H1 (cell line): ENCODE data around the gene MYH11. TPM values are rescaled to one million over a fixed set of nuclear protein-coding genes. Genes with fewer than 3 reads are reported as not detected.
A peak's percentile ranks its signal among the peaks of the same experiment; 100 is the strongest.

Experiments
- BCL11A ChIP-seq, 2 experiments: IDR thresholded peaks; one replicate each; pipeline ENCODE4 v1.6.1; 2011; ENCODE audit warnings: low read depth in 2 of 2, low read length in 2 of 2, mild to moderate bottlenecking in 2 of 2
- CBX5 ChIP-seq: fragments of 300-800, 300-1000 bp; sonication (generic); IDR thresholded peaks from 2 replicates; pipeline ENCODE4 v1.7.1; 2016; ENCODE audit warnings: antibody characterized with exemption, low read length, low read depth
- CEBPB ChIP-seq: IDR thresholded peaks from 2 replicates; pipeline ENCODE4 v1.6.1; 2012; ENCODE audit warnings: low read depth, low read length
- CHD2 ChIP-seq: IDR thresholded peaks from 2 replicates; pipeline ENCODE4 v1.6.1; 2012; ENCODE audit warnings: low read length, improper control_type of control experiment
- CREB1 ChIP-seq: IDR thresholded peaks from 2 replicates; pipeline ENCODE4 v1.6.1; 2012; ENCODE audit warnings: inconsistent platforms
- EZH2 ChIP-seq: fragments of 200-600 bp; sonication (generic); IDR thresholded peaks from 2 replicates; pipeline ENCODE4 v1.7.1; 2012; ENCODE audit warnings: low read depth, mild to moderate bottlenecking, moderate library complexity, low read length, inconsistent platforms; ENCODE audit not compliant: severe bottlenecking
- GABPA ChIP-seq: IDR thresholded peaks from 2 replicates; pipeline ENCODE4 v1.6.1; 2011; ENCODE audit warnings: mild to moderate bottlenecking, low read length, moderate library complexity, borderline replicate concordance; ENCODE audit not compliant: insufficient read depth
- GTF2F1 ChIP-seq: IDR thresholded peaks from 2 replicates; pipeline ENCODE4 v1.6.1; 2012; ENCODE audit warnings: low read depth, low read length, improper control_type of control experiment, borderline replicate concordance
- JUND ChIP-seq: IDR thresholded peaks from 2 replicates; pipeline ENCODE4 v1.6.1; 2011; ENCODE audit warnings: mild to moderate bottlenecking, improper control_type of control experiment, low read length
- KDM1A ChIP-seq: fragments of 200-600, 300-600 bp; sonication (generic); IDR thresholded peaks from 2 replicates; pipeline ENCODE4 v1.7.1; 2016; ENCODE audit warnings: mild to moderate bottlenecking, low read length, borderline replicate concordance
- PHF8 ChIP-seq: fragments of 200-600 bp; sonication (generic); conservative IDR thresholded peaks from 2 replicates; pipeline ENCODE4 v1.7.1; 2012; ENCODE audit warnings: low read depth, mild to moderate bottlenecking, inconsistent platforms, low read length, moderate library complexity
- RAD21 ChIP-seq, 2 experiments: IDR thresholded peaks in 1 of 2; conservative IDR thresholded peaks in 1 of 2; 2 replicates each; pipeline ENCODE4 v1.6.1; 2011; ENCODE audit warnings: low read depth in 2 of 2, low read length in 2 of 2, improper control_type of control experiment in 1 of 2, inconsistent platforms in 1 of 2, mild to moderate bottlenecking in 1 of 2, moderate library complexity in 1 of 2
- RNF2 ChIP-seq: fragments of 200-900, 300-1000 bp; sonication (generic); IDR thresholded peaks from 2 replicates; pipeline ENCODE4 v1.7.1; 2016; ENCODE audit warnings: borderline replicate concordance, low read depth, mild to moderate bottlenecking, antibody characterized with exemption, low read length; ENCODE audit not compliant: poor library complexity, severe bottlenecking; ENCODE audit errors: missing control alignments
- SIX5 ChIP-seq: IDR thresholded peaks from 2 replicates; pipeline ENCODE4 v1.6.1; 2011; ENCODE audit warnings: mild to moderate bottlenecking, low read depth, low read length
- SP2 ChIP-seq: IDR thresholded peaks from 2 replicates; pipeline ENCODE4 v1.6.1; 2012; ENCODE audit warnings: mild to moderate bottlenecking, low read length, inconsistent platforms
- SP4 ChIP-seq: IDR thresholded peaks from 2 replicates; pipeline ENCODE4 v1.6.1; 2012; ENCODE audit warnings: low read length, inconsistent platforms
- TAF7 ChIP-seq: optimal IDR thresholded peaks from 2 replicates; pipeline ENCODE3; 2011; ENCODE audit warnings: low read depth, mild to moderate bottlenecking, inconsistent platforms, low read length, moderate library complexity, borderline replicate concordance
- polyA plus RNA-seq, 7 experiments: library from polyadenylated mRNA; depleted of rRNA in 3 of 7; stranded (reverse) in 5 of 7; unstranded in 2 of 7; fragments of >200 nt in 5 of 7; fragments of 200-250 nt in 2 of 7; gene quantifications; 1 replicate in 5 of 7; 2 replicates in 1 of 7; 4 replicates in 1 of 7; pipeline versions ENCODE4 v1.2.1 to v1.2.3, GENCODE V29; 2011 to 2013; ENCODE audit warnings: missing spikeins in 2 of 7, mixed read lengths in 2 of 7
- total RNA-seq: library from RNA; stranded (reverse); fragmentation: NEBNext Ultra II Directional; extraction: Animal tissue kit (Norgen Biotek cat#: 25700); gene quantifications from 2 replicates; pipeline ENCODE4 v1.2.1, GENCODE V29; 2021
- TF ChIP-seq, protein P1 (sequence below): IDR thresholded peaks from 2 replicates; pipeline ENCODE4 v1.6.1; 2012; ENCODE audit warnings: inconsistent platforms
- TF ChIP-seq, protein P2 (sequence below): IDR thresholded peaks from 2 replicates; pipeline ENCODE4 v1.6.1; 2012; ENCODE audit warnings: inconsistent platforms
- TF ChIP-seq, protein P3 (sequence below), 3 experiments: IDR thresholded peaks; 1 replicate in 2 of 3; 2 replicates in 1 of 3; pipeline versions ENCODE4 v1.5.1 to v1.6.1; 2011; ENCODE audit warnings: low read length in 3 of 3, mild to moderate bottlenecking in 3 of 3, inconsistent platforms in 2 of 3, low read depth in 1 of 3, moderate library complexity in 1 of 3; ENCODE audit not compliant: insufficient read depth in 1 of 3; ENCODE audit errors: control extremely low read depth in 1 of 3

MYH11 gene
- total and polyA plus RNA-seq, 2 of the 8 experiments (the other 6 are each of a cell fraction or from before 2014, with no cell fraction given), result 0.11 to 0.78 TPM

DNA sequence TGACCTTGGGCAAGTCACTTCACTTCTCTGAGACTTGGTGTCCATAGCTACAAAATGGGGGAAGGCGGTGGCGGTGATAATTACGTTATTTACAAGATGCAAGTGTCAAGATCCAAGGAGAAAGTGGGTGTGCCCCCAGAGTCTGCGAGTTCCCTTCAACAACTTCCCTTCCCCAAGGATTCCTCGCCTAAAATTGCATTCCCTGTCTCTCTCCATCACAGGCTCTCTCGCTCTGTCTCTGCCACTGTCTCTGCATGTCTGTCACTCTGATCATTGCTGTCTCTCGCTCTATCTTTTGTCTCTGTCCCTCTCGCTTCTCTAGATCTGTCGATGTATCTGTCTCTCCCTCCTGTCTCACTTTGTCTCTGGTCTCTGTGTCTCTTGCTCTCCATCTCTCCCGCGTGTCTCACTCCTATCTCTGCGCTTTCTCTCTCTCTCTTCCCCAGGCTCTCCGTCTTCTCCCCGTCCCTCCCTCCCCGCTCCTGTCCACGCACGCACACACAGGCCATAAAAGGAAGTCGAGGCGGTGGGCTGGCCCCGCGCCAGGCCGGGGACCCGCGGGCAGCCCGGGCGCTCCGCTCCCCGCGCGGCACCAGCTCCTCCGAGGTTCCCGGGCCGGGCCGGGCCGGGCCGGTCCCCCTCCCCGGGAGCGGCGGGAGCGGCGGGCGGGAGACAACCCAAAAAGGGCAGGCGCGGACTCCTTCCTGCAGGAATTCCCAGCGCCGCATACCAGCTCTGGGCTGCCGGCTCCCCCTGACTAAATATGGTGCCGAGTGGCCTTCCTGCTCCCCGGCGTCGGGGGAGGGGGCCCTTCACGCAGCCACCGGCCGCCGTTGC is 1.1 kb upstream of the MYH11 start (continued):
- no peak for TF ChIP-seq SP4
- no peak for TF ChIP-seq CEBPB
- no peak for TF ChIP-seq RAD21 (IDR thresholded peaks at IDR 0.05 in 1 of 2, conservative IDR thresholded peaks at IDR 0.05 in 1 of 2; ENCODE audit: low read depth in 2 of 2, low read length in 2 of 2)
- TF ChIP-seq, protein P1, sequence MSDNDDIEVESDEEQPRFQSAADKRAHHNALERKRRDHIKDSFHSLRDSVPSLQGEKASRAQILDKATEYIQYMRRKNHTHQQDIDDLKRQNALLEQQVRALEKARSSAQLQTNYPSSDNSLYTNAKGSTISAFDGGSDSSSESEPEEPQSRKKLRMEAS, result no peak
- no peak for TF ChIP-seq GABPA
- TF ChIP-seq JUND, result no peak
- TF ChIP-seq SP2, result no peak
- peak; percentile 59 for TF ChIP-seq PHF8
- TF ChIP-seq SIX5, result no peak
- no peak for TF ChIP-seq CREB1
- TF ChIP-seq TAF7, result peak; percentile 12
- no peak for TF ChIP-seq KDM1A
- no peak for TF ChIP-seq GTF2F1
- no peak for TF ChIP-seq CHD2
- peak; percentile 4 for TF ChIP-seq RNF2
- peak; percentile 18 for TF ChIP-seq EZH2
- TF ChIP-seq, protein P2, sequence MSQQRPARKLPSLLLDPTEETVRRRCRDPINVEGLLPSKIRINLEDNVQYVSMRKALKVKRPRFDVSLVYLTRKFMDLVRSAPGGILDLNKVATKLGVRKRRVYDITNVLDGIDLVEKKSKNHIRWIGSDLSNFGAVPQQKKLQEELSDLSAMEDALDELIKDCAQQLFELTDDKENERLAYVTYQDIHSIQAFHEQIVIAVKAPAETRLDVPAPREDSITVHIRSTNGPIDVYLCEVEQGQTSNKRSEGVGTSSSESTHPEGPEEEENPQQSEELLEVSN, result no peak
- no peak for TF ChIP-seq BCL11A (IDR thresholded peaks at IDR 0.05; ENCODE audit: low read depth in 2 of 2, low read length in 2 of 2)
- no peak for TF ChIP-seq CBX5
- TF ChIP-seq, protein P3, sequence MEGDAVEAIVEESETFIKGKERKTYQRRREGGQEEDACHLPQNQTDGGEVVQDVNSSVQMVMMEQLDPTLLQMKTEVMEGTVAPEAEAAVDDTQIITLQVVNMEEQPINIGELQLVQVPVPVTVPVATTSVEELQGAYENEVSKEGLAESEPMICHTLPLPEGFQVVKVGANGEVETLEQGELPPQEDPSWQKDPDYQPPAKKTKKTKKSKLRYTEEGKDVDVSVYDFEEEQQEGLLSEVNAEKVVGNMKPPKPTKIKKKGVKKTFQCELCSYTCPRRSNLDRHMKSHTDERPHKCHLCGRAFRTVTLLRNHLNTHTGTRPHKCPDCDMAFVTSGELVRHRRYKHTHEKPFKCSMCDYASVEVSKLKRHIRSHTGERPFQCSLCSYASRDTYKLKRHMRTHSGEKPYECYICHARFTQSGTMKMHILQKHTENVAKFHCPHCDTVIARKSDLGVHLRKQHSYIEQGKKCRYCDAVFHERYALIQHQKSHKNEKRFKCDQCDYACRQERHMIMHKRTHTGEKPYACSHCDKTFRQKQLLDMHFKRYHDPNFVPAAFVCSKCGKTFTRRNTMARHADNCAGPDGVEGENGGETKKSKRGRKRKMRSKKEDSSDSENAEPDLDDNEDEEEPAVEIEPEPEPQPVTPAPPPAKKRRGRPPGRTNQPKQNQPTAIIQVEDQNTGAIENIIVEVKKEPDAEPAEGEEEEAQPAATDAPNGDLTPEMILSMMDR (IDR thresholded peaks at IDR 0.05; ENCODE audit: control extremely low read depth in 1 of 3, insufficient read depth in 1 of 3, low read depth in 1 of 3, low read length in 3 of 3), result no peak
